B cell (primary cell): ENCODE results near the gene SYCP3. TPM values are rescaled to one million over a fixed set of nuclear protein-coding genes. Genes with fewer than 3 reads are reported as not detected.

Source experiments
- ATAC-seq: fragments of 200-7000 bp; cut with Tn5 transposase; one replicate; pipeline ENCODE4 v1.10.0; 2021; ENCODE audit warnings: low read depth, mild to moderate bottlenecking, moderate number of reproducible peaks, moderate library complexity
- CTCF ChIA-PET: fragments of 350-600 bp; sonication (Branson Sonifier 250); formaldehyde crosslinking; loops from one replicate; lab custom pipeline; 2021; ENCODE audit warnings: antibody characterized with exemption, inconsistent platforms; lab: Charles Lee
- POLR2A ChIA-PET: fragments of 350-600 bp; sonication (Branson Sonifier 250); formaldehyde crosslinking; loops from one replicate; lab custom pipeline; 2021; ENCODE audit warnings: antibody characterized with exemption; lab: Charles Lee
- DNase-seq: peaks from one replicate; pipeline ENCODE4 v3.0.0; 2013
- H2AFZ ChIP-seq: 2 replicates; pipeline ENCODE4 v1.6.1; 2012; ENCODE audit warnings: mild to moderate bottlenecking, low read depth, low read length; ENCODE audit not compliant: insufficient read depth, poor library complexity, severe bottlenecking
- H3K27ac ChIP-seq, 2 donors: 1 replicate in 1 of 2; 2 replicates in 1 of 2; pipeline ENCODE4 v1.5.1; 2012 to 2013; ENCODE audit warnings: low read length in 2 of 2, mild to moderate bottlenecking in 2 of 2, moderate library complexity in 1 of 2
- H3K27me3 ChIP-seq, 4 experiments: fragments of 200-600 bp in 1 of 4; sonication (generic) in 1 of 4; replicated peaks in 1 of 4; 1 replicate in 2 of 4; 2 replicates in 2 of 4; pipeline versions ENCODE4 v1.6.1 to v1.7.0; 2013 to 2016; ENCODE audit warnings: low read length in 3 of 4, mild to moderate bottlenecking in 2 of 4, mixed read lengths in 1 of 4, moderate library complexity in 1 of 4; ENCODE audit not compliant: insufficient read depth in 4 of 4, control insufficient read depth in 3 of 4; ENCODE audit errors: control extremely low read depth in 1 of 4
- H3K36me3 ChIP-seq, 2 experiments: replicated peaks in 1 of 2; 1 replicate in 1 of 2; 2 replicates in 1 of 2; pipeline versions ENCODE4 v1.6.1 to v1.7.1; 2013; ENCODE audit warnings: low read length in 1 of 2; ENCODE audit not compliant: insufficient read depth in 2 of 2, control insufficient read depth in 1 of 2; ENCODE audit errors: control extremely low read depth in 1 of 2, extremely low read depth in 1 of 2
- H3K4me1 ChIP-seq, 2 donors: fragments of 200-600 bp in 1 of 2; sonication (generic) in 1 of 2; 1 replicate in 1 of 2; 2 replicates in 1 of 2; pipeline versions ENCODE4 v1.5.1 to v1.6.1; 2013 to 2017; ENCODE audit warnings: low read length in 2 of 2; ENCODE audit not compliant: control insufficient read depth in 2 of 2, insufficient read depth in 2 of 2
- H3K4me2 ChIP-seq: replicated peaks from 2 replicates; pipeline ENCODE3; 2012; ENCODE audit warnings: mild to moderate bottlenecking, low read depth, low read length; ENCODE audit not compliant: poor library complexity, severe bottlenecking
- H3K4me3 ChIP-seq, 5 experiments: fragments of 200-600 bp in 1 of 5; sonication (generic) in 1 of 5; 1 replicate in 3 of 5; 2 replicates in 2 of 5; pipeline versions ENCODE4 v1.5.1 to v1.7.0; 2011 to 2016; ENCODE audit warnings: low read length in 4 of 5, mild to moderate bottlenecking in 4 of 5, low read depth in 2 of 5, control low read depth in 1 of 5, moderate library complexity in 1 of 5; ENCODE audit not compliant: insufficient read depth in 1 of 5; ENCODE audit errors: control extremely low read depth in 1 of 5, extremely low read depth in 1 of 5
- H3K79me2 ChIP-seq: fragments of 200-600 bp; sonication (generic); one replicate; pipeline ENCODE4 v1.6.0; 2016; ENCODE audit warnings: low read length; ENCODE audit not compliant: control insufficient read depth, insufficient read depth
- H3K9ac ChIP-seq: fragments of 200-600 bp; sonication (generic); 2 replicates; pipeline ENCODE4 v1.6.1; 2017; ENCODE audit warnings: mild to moderate bottlenecking, low read length, moderate library complexity
- H3K9me3 ChIP-seq, 3 donors: one replicate each; pipeline versions ENCODE4 v1.6.1 to v1.7.1; 2013; ENCODE audit warnings: low read length in 2 of 3; ENCODE audit not compliant: control insufficient read depth in 2 of 3, insufficient read depth in 1 of 3; ENCODE audit errors: control extremely low read depth in 1 of 3
- H4K20me1 ChIP-seq: 2 replicates; pipeline ENCODE4 v1.6.0; 2012; ENCODE audit warnings: mild to moderate bottlenecking, low read length; ENCODE audit not compliant: insufficient read depth, control insufficient read depth, poor library complexity, severe bottlenecking
- H3K27ac Mint-ChIP-seq: one replicate; pipeline ENCODE4 v1.8.0; 2021; ENCODE audit warnings: mixed read lengths
- H3K27me3 Mint-ChIP-seq: one replicate; pipeline ENCODE4 v1.8.0; 2021; ENCODE audit warnings: mixed read lengths
- H3K4me1 Mint-ChIP-seq: one replicate; pipeline ENCODE4 v1.8.0; 2021; ENCODE audit warnings: mixed read lengths
- H3K4me3 Mint-ChIP-seq: one replicate; pipeline ENCODE4 v1.8.0; 2021; ENCODE audit warnings: mixed read lengths
- H3K9me3 Mint-ChIP-seq: one replicate; pipeline ENCODE4 v1.8.0; 2022; ENCODE audit warnings: mixed read lengths; ENCODE audit not compliant: insufficient read depth
- CTCF ChIP-seq: fragments of 200-600 bp; IDR thresholded peaks from one replicate; pipeline ENCODE4 v1.8.0; 2022; ENCODE audit warnings: antibody characterized with exemption, mild to moderate bottlenecking
- EZH2 ChIP-seq: IDR thresholded peaks from 2 replicates; pipeline ENCODE4 v1.6.1; 2012; ENCODE audit warnings: borderline replicate concordance, low read depth, mild to moderate bottlenecking, moderate library complexity, low read length; ENCODE audit not compliant: insufficient read depth, poor library complexity, severe bottlenecking
- whole genome bisulfite sequencing: methylation state at CpG from one replicate; pipeline ENCODE4 v1.1.5; 2013; ENCODE audit warnings: missing lambda C conversion rate; ENCODE audit not compliant: insufficient coverage; 5-methylcytosine and 5-hydroxymethylcytosine counted together
- intact Hi-C: fragments of 100-400 bp; cut with micrococcal nuclease; formaldehyde crosslinking; loops from one replicate; pipeline ENCODE4 v1.10.0; 2022
- polyA plus RNA-seq: library from polyadenylated mRNA; depleted of rRNA; stranded (reverse); fragments of >200 nt; gene quantifications from 2 replicates; pipeline ENCODE4 v1.2.3, GENCODE V29; 2012
- total RNA-seq, 2 donors: library from RNA; stranded (reverse); fragments of 120-200 nt in 1 of 2; gene quantifications; 1 replicate in 1 of 2; 2 replicates in 1 of 2; pipeline versions ENCODE4 v1.2.3 to v1.2.4, GENCODE V29; 2013 to 2022

Gene SYCP3
- total and polyA plus RNA-seq, 2 donors (not counting 1 experiment from before 2014, with no cell fraction given) = 0.04 to 0.12 TPM

- peak overlapping the region; percentile 97 for H2AFZ ChIP-seq
- ATAC-seq (no peak), DNase-seq (no peak)
- no peaks in the 10 kb centered on the region for H3K36me3 ChIP-seq
- H3K9ac ChIP-seq = peak overlapping the region; percentile 90
- H4K20me1 ChIP-seq = no peaks in the 10 kb centered on the region
- no peaks in the 10 kb centered on the region for H3K9me3 ChIP-seq
- no peaks in the 10 kb centered on the region for H3K27me3 Mint-ChIP-seq
- intact Hi-C loops = loop anchor here (1.0 to 5.0 kb wide), 6 partner anchors 25 to 366 kb away; partner anchors contain the start of genes ARL1 and WASHC3
- peak overlapping the region; percentile 83 to 88 for H3K27ac ChIP-seq
- H3K4me3 Mint-ChIP-seq = peak overlapping the region; percentile 99
- peaks cover 26 to 27% of the 10 kb centered on the region in 2 donors for H3K4me1 ChIP-seq
- no peaks in the 10 kb centered on the region for H3K9me3 Mint-ChIP-seq
- POLR2A ChIA-PET = interaction anchor here (0.6 to 3.1 kb wide), 2 partner anchors 47 to 142 kb away, joined by 3 to 34 read pairs; no protein-coding TSS in a partner anchor
- TF ChIP-seq CTCF (no peak), EZH2 (no peak)
- peaks cover 67% of the 10 kb centered on the region for H3K79me2 ChIP-seq
- H3K4me1 Mint-ChIP-seq = peaks cover 54% of the 10 kb centered on the region
- H3K27ac Mint-ChIP-seq = peak overlapping the region; percentile 98
- H3K4me3 ChIP-seq = peak overlapping the region; percentile 75 to 90 (median 83)
- CTCF ChIA-PET = interaction anchor here (1.4 to 1.9 kb wide), 4 partner anchors 47 to 63 kb away, joined by 3 to 10 read pairs (median 5); no protein-coding TSS in a partner anchor
- WGBS = 40% methylated on average over 16 of the region's 18 CpGs
- peak overlapping the region; percentile 94 for H3K4me2 ChIP-seq
- no peaks in the 10 kb centered on the region for H3K27me3 ChIP-seq
These were observed 42.7 kb downstream of the SYCP3 start for GRCh38 chr12:101696251-101697196.
